ENCODE data around the gene TRIM8. TPM values are rescaled to one million over a fixed set of nuclear protein-coding genes. Genes with fewer than 3 reads are reported as not detected.

Gene TRIM8
- total RNA-seq, 2 donors from 2014 or later: 121 to 156 TPM

GRCh38 chr10:102657984-102658724 is 13.9 kb downstream of the TRIM8 start:
- Histone ChIP-seq H3K27me3 (no peaks in the 10 kb centered on the region), H3K36me3 (replicated peaks in 1 of 2; ENCODE audit: insufficient read depth in 1 of 2, low read depth in 2 of 2) (peaks cover 0 to 13% of the 10 kb centered on the region in 2 donors), H3K9me3 (no peaks in the 10 kb centered on the region), H3K27ac (peak overlapping the region; percentile 74 to 97 (median 94)), H3K4me1 (peaks cover 75% of the 10 kb centered on the region), H3K4me3 (no peak overlapping the region)
- peak in 1 of 7 experiments; percentile 5 for TF ChIP-seq CTCF (IDR thresholded peaks at IDR 0.05)
- TF ChIP-seq POLR2A (IDR thresholded peaks at IDR 0.05): peak; percentile 48 to 76 (median 73)
- DNase-seq (peak; percentile 85 to 93 (median 92)), ATAC-seq (peak; percentile 88)
- WGBS, 2 donors: 11 to 14% methylated on average over 12 to 13 of the region's 13 CpGs
- intact Hi-C loops (cut with DNase I): no loop called here

GRCh38 chr10:102658802-102659201 is 14.5 kb downstream of the TRIM8 start:
- ATAC-seq: no peak
- WGBS, 2 donors: 55 to 59% methylated on average over 4 to 5 of the region's 5 CpGs
- peaks cover 68% of the 10 kb centered on the region for H3K4me1 ChIP-seq

GRCh38 chr10:102660888-102661657 is 16.8 kb downstream of the TRIM8 start:
- 18 to 51% methylated on average over 4 to 22 of the region's 22 CpGs for WGBS, 2 donors
- ATAC-seq (peak; percentile 12), DNase-seq (peak; percentile 56 to 88 (median 76))
- H3K27me3 ChIP-seq: no peaks in the 10 kb centered on the region
- no peaks in the 10 kb centered on the region for H3K9me3 ChIP-seq
- H3K36me3 ChIP-seq (replicated peaks in 1 of 2; ENCODE audit: insufficient read depth in 1 of 2, low read depth in 2 of 2): peaks cover 0 to 6% of the 10 kb centered on the region in 2 donors
- TF ChIP-seq POLR2A (IDR thresholded peaks at IDR 0.05): peak in 1 of 3 donors; percentile 10
- no peak for TF ChIP-seq CTCF (IDR thresholded peaks at IDR 0.05)
- no peak overlapping the region for H3K4me3 ChIP-seq
- H3K4me1 ChIP-seq: peaks cover 51% of the 10 kb centered on the region
- intact Hi-C loops (cut with DNase I): no loop called here
- H3K27ac ChIP-seq: peak overlapping the region; percentile 7 to 47 (median 36)

More at GRCh38 chr10:102658802-102659201, 14.5 kb downstream of the TRIM8 start:
- H3K36me3 ChIP-seq (replicated peaks in 1 of 2; ENCODE audit: insufficient read depth in 1 of 2, low read depth in 2 of 2): peaks cover 0 to 13% of the 10 kb centered on the region in 2 donors
- H3K27me3 ChIP-seq: no peaks in the 10 kb centered on the region
- H3K9me3 ChIP-seq: no peaks in the 10 kb centered on the region
- no peak overlapping the region for H3K4me3 ChIP-seq
- no peak for DNase-seq
- TF ChIP-seq CTCF (IDR thresholded peaks at IDR 0.05): no peak
- TF ChIP-seq POLR2A (IDR thresholded peaks at IDR 0.05): no peak
- peak overlapping the region; percentile 74 to 97 (median 94) for H3K27ac ChIP-seq
- intact Hi-C loops (cut with DNase I): no loop called here

GRCh38 chr10:102661658-102662028 is 17.4 kb downstream of the TRIM8 start:
- H3K27me3 ChIP-seq: no peaks in the 10 kb centered on the region
- TF ChIP-seq CTCF (IDR thresholded peaks at IDR 0.05) (no peak), POLR2A (IDR thresholded peaks at IDR 0.05) (no peak)
- WGBS, 2 donors: 73 to 74% methylated on average over 6 of the region's 6 CpGs
- intact Hi-C loops (cut with DNase I): no loop called here
- no peak for ATAC-seq
- H3K36me3 ChIP-seq (replicated peaks in 1 of 2; ENCODE audit: insufficient read depth in 1 of 2, low read depth in 2 of 2): peaks cover 0 to under 1% of the 10 kb centered on the region in 2 donors
- H3K27ac ChIP-seq: peak overlapping the region in 2 of 4 donors; percentile 7 to 40
- no peak for DNase-seq
- no peaks in the 10 kb centered on the region for H3K9me3 ChIP-seq
- H3K4me1 ChIP-seq: peaks cover 47% of the 10 kb centered on the region
- H3K4me3 ChIP-seq: no peak overlapping the region
